HG03175 (cell line): ENCODE data around the gene SNX3.

Experiments used
- ATAC-seq: cut with Tn5 transposase; IDR thresholded peaks from one replicate; pipeline ENCODE4 v1.9.1; 2021; ENCODE audit warnings: mild to moderate bottlenecking, moderate library complexity; ENCODE audit not compliant: unreplicated experiment

The SNX3 gene

DNA sequence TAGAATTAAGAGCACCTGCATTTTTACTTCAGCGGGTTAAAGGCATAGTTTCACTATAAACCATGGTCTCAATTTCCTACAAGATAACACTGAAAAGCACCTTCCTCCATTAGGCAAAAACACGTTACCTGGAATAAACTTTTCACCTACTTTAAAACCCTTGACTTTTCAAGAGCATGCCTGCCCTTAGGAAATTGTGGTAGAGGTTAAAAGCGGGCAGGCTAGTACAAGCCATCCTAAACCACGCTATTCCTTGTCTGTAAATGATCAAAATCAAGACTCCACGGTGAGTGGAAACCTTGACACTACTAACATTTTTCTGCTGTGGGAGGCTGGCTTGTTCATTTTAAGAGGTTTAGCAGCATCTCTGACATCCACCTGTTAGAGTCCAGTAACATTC is 51.1 kb downstream of the SNX3 start:
- no peak for ATAC-seq

- no peak for ATAC-seq
Observed at GRCh38 chr6:108207013-108207412, 53.8 kb downstream of the SNX3 start.

DNA sequence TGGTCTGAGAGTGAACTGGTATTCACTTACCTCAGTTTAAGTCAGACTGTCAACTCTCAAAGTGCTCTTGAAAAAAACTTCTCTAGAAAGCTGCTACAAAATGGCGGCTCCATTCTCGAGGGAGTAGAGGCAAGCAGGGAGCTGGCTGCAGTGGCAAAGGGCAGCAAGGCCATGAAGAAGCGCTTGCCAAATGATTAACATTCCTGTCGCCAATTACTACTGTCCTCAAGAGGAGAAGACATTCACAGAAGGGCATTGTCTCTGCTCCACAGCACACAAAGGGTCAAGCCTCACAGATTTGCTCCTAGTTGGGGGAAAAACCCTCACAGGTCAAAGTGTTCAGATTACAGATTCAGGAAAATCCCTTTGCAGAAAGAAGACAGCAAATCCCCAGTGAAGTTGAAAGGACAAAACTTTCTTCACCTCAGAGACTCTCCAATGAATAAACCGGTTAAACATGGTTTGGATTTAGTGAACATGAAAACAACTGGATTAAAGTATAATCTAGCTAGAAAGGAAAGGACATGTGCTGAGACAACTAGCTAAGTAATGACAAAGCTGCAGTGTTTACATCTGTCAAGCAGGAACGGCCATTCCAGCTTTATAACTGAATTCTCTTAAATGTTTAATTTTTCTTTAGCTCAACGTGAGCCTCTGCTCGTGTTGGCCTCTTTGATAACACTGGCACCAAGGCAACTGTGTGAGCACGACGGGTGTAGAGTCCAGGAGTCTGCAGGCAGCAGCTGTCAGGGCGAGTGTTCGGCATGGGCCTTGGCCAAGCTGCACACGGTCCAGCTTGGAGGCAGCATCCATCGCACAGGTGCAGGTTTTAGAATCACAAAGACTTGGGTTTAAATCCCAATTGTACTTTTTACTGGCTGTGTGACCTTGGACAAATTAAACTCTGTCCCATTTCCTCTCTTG is 57.4 kb downstream of the SNX3 start:
- no peak for ATAC-seq

GRCh38 chr6:108200631-108201030 is 60.2 kb downstream of the SNX3 start:
- no peak for ATAC-seq

GRCh38 chr6:108200186-108200585 is 60.7 kb downstream of the SNX3 start:
- no peak for ATAC-seq

DNA sequence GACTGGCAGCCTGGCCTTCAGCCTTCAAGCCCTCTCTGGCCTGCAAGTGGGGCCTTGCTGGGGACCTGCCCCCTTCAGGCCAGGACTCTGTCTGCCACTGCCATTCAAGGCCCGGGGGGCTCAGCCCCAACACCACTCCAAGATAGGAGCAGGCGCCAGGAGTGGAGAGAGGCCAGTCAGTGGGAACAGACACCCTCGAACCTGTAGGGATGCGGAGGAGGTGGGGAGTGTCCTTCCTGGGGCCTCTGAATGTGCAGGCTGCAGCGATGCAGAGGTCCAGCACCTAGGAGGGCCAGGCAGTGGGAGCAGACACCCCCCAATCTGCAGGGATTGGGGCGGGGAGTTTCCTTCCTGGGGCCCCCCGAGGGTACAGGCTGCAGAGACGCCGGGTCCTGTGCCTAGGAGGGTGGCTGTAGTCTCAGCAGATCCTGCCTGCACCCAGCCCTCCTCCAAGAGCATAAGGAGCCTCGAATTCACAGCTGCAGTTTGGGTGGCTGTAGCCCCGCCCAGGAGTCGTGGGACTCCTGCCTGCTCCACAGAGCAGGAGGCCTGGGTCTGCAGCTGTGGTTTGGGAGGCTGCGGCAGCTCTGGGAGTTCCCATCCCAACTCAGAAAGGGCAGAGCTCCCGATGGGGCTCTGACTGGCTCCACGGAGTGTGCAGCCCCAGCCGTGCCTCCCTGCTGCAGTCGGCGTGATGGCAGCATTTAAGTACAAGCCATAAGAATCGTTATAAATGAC is 61.9 kb downstream of the SNX3 start:
- ATAC-seq: no peak

GRCh38 chr6:108195209-108195608 is 65.6 kb downstream of the SNX3 start:
- no peak for ATAC-seq

GRCh38 chr6:108194503-108194902 is 66.3 kb downstream of the SNX3 start:
- ATAC-seq: no peak

GRCh38 chr6:108193835-108194234 is 67.0 kb downstream of the SNX3 start:
- no peak for ATAC-seq

- ATAC-seq: no peak
Observed at GRCh38 chr6:108193131-108193530, 67.7 kb downstream of the SNX3 start.

- no peak for ATAC-seq
Observed at GRCh38 chr6:108187519-108187918, 73.3 kb downstream of the SNX3 start.

GRCh38 chr6:108186226-108186625 is 74.6 kb downstream of the SNX3 start:
- no peak for ATAC-seq

- no peak for ATAC-seq
Observed at GRCh38 chr6:108180776-108181175, 80.1 kb downstream of the SNX3 start.

- ATAC-seq: no peak
Observed at GRCh38 chr6:108180266-108180665, 80.6 kb downstream of the SNX3 start.

- no peak for ATAC-seq
Observed at GRCh38 chr6:108179741-108180140, 81.1 kb downstream of the SNX3 start.

GRCh38 chr6:108176281-108177089 is 84.4 kb downstream of the SNX3 start:
- no peak for ATAC-seq

DNA sequence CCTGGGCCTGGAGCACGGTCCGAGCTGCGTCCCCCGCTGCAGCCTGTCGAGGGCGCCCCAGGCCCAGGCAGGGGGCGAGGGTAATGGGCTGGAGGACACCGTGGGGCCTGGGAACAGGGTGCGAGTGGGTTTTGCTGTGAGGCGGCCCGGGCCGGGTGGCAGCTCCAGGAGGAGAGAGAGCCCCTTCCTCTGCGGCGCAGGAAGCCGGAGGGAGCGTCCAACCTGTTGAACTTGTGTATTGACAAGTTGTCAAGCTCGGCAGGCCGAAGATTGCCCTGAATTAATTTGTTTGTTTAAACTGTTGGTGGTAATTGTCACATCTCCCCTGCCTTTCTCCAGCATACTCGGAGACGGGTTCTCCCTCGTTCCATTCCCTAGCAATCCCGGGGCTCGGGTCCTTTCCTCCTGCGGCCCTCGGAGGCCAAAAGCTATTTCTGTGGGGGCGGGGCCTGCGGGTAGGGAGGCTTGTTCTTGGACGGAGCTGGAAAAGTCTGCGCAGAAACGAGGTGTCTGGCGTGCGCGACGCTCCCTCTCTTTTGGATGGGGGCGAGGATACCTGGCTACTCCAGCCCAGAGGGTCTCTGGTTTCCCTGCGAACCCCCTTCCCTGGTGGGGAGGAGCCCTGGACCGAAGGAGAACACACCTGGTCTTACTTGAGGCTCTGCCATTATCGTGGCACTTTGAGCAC is 85.1 kb downstream of the SNX3 start:
- no peak for ATAC-seq

DNA sequence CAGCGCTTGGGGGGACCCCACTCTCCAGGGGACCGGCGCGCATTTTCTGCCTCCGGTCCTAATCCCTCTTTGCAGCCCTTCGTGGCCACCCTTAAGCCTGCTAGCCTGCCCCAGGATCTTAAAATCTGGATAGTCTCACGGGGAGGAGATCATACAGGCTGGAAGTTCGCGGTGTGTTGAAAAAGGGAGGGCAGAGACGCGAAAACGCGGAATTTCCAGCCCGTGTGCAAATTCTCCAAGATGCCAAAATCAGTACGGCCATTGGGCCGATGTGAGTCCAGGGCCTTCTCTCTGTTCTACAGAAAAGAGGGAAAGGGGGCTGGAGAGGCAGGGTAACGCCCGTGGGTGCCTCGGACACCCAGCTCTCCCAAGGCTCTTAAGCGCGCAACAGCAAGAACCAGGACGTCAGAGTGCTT is 85.7 kb downstream of the SNX3 start:
- no peak for ATAC-seq

GRCh38 chr6:108174371-108175175 is 86.3 kb downstream of the SNX3 start:
- ATAC-seq: no peak
